ENCODE data around the gene OAS3. TPM values are rescaled to one million over a fixed set of nuclear protein-coding genes. Genes with fewer than 3 reads are reported as not detected.

OAS3 gene
- total RNA-seq, 1 experiment from 2014 or later = 25.5 TPM

DNA sequence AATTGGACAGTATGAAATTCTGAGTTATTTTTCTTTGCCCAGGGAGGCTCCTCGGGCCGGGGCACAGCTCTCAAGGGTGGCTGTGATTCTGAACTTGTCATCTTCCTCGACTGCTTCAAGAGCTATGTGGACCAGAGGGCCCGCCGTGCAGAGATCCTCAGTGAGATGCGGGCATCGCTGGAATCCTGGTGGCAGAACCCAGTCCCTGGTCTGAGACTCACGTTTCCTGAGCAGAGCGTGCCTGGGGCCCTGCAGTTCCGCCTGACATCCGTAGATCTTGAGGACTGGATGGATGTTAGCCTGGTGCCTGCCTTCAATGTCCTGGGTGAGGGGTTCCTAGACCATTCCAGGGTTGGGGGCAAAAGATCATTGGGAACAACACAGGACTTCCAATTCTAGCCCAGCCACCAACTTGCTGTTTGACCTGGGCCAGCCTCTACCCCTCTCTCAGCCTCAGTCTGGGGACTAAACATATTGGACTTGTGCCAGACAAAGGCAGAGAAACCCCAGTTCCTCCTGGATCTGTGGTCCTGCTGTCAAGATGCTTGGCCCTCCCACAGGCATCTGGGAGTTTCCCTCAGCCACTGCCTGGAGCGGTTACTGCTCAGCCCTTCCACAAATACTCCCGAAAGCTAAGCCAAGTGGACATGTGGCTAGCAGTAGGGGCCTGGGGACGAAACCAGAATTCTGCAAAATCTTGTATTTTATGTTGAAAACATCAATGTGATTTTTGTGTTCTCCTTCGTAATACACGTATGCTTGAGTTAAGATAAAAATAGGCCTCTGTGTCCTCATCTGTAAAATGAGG, 3.5 kb downstream of the OAS3 start:
- Histone ChIP-seq H3K27ac (ENCODE audit: low read length) (no peak overlapping the region), H2AFZ (ENCODE audit: low read length) (no peak overlapping the region), H3K4me1 (ENCODE audit: insufficient read depth, low read length) (peaks cover 17% of the 10 kb centered on the region), H3K27me3 (ENCODE audit: low read length) (no peaks in the 10 kb centered on the region), H3K9me3 (ENCODE audit: low read length) (no peaks in the 10 kb centered on the region), H3K4me2 (ENCODE audit: low read length) (no peak overlapping the region), H3K4me3 (ENCODE audit: low read length) (no peak overlapping the region), H3F3A (ENCODE audit: low read length, unreplicated experiment) (no peaks in the 10 kb centered on the region), H3K9ac (ENCODE audit: low read length) (no peak overlapping the region), H3K9me2 (replicated peaks; ENCODE audit: low read length) (no peaks in the 10 kb centered on the region), H3K36me3 (ENCODE audit: low read depth, low read length) (no peaks in the 10 kb centered on the region), H3K79me2 (ENCODE audit: low read length) (peaks cover 8% of the 10 kb centered on the region; the same call in 1 of the 2 replicates), H4K20me1 (ENCODE audit: low read length) (no peaks in the 10 kb centered on the region)
- ATAC-seq (no peak), DNase-seq (no peak)
- no TSS peak for BruUV-seq (replicated peaks)
- intact Hi-C loops (cut with micrococcal nuclease) = no loop called here
- POLR2A ChIA-PET (ENCODE audit: unreplicated experiment) = no interaction called here
- CTCF ChIA-PET = no interaction called here
- no peak for TF ChIP-seq EZH2phosphoT487 (IDR thresholded peaks at IDR 0.05; ENCODE audit: borderline replicate concordance, low read length)

DNA sequence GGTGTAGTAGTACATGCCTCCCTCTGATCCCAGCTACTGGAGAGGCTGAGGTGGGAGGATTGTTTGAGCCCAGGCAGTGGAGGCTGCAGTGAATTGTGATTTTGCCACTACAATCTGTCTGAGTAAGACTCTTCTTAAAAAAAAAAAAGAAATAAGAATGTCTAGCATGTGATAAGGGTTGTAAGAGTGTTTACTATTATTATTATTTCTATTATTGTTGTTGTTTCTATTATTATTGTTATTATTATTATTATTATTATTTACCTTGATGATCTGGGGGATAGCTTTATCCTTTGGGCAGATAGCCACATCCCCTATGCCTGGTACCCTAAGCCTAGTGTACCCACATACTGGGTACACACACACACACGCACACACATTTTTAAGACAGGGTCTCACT, 4.3 kb downstream of the OAS3 start:
- intact Hi-C loops (cut with micrococcal nuclease) = no loop called here
- H2AFZ ChIP-seq (ENCODE audit: low read length) = no peak overlapping the region
- TF ChIP-seq, protein P1, sequence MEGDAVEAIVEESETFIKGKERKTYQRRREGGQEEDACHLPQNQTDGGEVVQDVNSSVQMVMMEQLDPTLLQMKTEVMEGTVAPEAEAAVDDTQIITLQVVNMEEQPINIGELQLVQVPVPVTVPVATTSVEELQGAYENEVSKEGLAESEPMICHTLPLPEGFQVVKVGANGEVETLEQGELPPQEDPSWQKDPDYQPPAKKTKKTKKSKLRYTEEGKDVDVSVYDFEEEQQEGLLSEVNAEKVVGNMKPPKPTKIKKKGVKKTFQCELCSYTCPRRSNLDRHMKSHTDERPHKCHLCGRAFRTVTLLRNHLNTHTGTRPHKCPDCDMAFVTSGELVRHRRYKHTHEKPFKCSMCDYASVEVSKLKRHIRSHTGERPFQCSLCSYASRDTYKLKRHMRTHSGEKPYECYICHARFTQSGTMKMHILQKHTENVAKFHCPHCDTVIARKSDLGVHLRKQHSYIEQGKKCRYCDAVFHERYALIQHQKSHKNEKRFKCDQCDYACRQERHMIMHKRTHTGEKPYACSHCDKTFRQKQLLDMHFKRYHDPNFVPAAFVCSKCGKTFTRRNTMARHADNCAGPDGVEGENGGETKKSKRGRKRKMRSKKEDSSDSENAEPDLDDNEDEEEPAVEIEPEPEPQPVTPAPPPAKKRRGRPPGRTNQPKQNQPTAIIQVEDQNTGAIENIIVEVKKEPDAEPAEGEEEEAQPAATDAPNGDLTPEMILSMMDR (conservative IDR thresholded peaks at IDR 0.05; ENCODE audit: low read depth, low read length) = no peak
- TF ChIP-seq EZH2 (IDR thresholded peaks at IDR 0.05; ENCODE audit: low read length, unreplicated experiment) (no peak), EZH2phosphoT487 (IDR thresholded peaks at IDR 0.05; ENCODE audit: borderline replicate concordance, low read length) (no peak)

DNA sequence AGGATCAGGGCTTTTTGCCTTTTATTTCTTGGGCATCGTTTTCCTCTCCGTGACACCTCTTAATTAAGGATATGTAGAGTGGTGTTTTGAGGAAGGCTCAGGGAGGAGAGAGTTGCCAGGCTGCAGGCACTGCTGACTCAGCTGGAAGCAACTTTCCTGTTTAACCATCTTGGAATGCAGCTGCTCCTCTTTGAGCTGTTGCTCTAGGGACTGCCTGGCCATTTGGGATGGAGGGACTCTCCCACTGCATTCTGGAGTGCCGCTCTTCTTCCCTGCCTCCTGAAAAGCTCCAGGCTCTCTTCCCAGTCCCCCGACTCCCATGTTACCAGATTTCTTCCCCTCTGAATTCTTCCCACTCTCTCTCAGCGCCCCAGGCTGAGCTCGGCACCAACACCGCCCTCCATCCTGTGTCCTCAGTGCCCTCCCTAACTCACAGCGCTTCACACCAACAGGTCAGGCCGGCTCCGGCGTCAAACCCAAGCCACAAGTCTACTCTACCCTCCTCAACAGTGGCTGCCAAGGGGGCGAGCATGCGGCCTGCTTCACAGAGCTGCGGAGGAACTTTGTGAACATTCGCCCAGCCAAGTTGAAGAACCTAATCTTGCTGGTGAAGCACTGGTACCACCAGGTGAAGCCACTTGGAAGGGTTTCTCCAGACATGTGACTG, 5.9 kb downstream of the OAS3 start:
- H4K20me1 ChIP-seq (ENCODE audit: low read length) = no peaks in the 10 kb centered on the region
- H3K27ac ChIP-seq (ENCODE audit: low read length) = no peak overlapping the region
- no peak overlapping the region for H2AFZ ChIP-seq (ENCODE audit: low read length)
- no TSS peak for BruUV-seq (replicated peaks)
- no peak overlapping the region for H3K9ac ChIP-seq (ENCODE audit: low read length)
- no peaks in the 10 kb centered on the region for H3K27me3 ChIP-seq (ENCODE audit: low read length)
- H3K36me3 ChIP-seq (ENCODE audit: low read depth, low read length) = no peaks in the 10 kb centered on the region
- POLR2A ChIA-PET (ENCODE audit: unreplicated experiment) = no interaction called here
- H3K4me1 ChIP-seq (ENCODE audit: insufficient read depth, low read length) = peaks cover 9% of the 10 kb centered on the region
- no peaks in the 10 kb centered on the region for H3F3A ChIP-seq (ENCODE audit: low read length, unreplicated experiment)
- TF ChIP-seq EZH2 (IDR thresholded peaks at IDR 0.05; ENCODE audit: low read length, unreplicated experiment) (no peak), EZH2phosphoT487 (IDR thresholded peaks at IDR 0.05; ENCODE audit: borderline replicate concordance, low read length) (no peak)
- TF ChIP-seq, protein P1 (conservative IDR thresholded peaks at IDR 0.05; ENCODE audit: low read depth, low read length) = no peak
- H3K4me3 ChIP-seq (ENCODE audit: low read length) = no peak overlapping the region
- ATAC-seq (no peak), DNase-seq (no peak)
- H3K4me2 ChIP-seq (ENCODE audit: low read length) = no peak overlapping the region
- CTCF ChIA-PET = no interaction called here
- no peaks in the 10 kb centered on the region for H3K9me2 ChIP-seq (replicated peaks; ENCODE audit: low read length)
- no peaks in the 10 kb centered on the region for H3K9me3 ChIP-seq (ENCODE audit: low read length)
- intact Hi-C loops (cut with micrococcal nuclease) = no loop called here
- H3K79me2 ChIP-seq (ENCODE audit: low read length) = peaks cover 7% of the 10 kb centered on the region; the same call in 1 of the 2 replicates

More for the DNA sequence above, 4.3 kb downstream of the OAS3 start:
- Histone ChIP-seq H3K79me2 (ENCODE audit: low read length) (peaks cover 8% of the 10 kb centered on the region; the same call in 1 of the 2 replicates), H3K4me1 (ENCODE audit: insufficient read depth, low read length) (peaks cover 16% of the 10 kb centered on the region), H4K20me1 (ENCODE audit: low read length) (no peaks in the 10 kb centered on the region), H3K27ac (ENCODE audit: low read length) (no peak overlapping the region), H3F3A (ENCODE audit: low read length, unreplicated experiment) (no peaks in the 10 kb centered on the region), H3K9me3 (ENCODE audit: low read length) (no peaks in the 10 kb centered on the region), H3K4me2 (ENCODE audit: low read length) (no peak overlapping the region), H3K9ac (ENCODE audit: low read length) (no peak overlapping the region), H3K27me3 (ENCODE audit: low read length) (no peaks in the 10 kb centered on the region), H3K4me3 (ENCODE audit: low read length) (no peak overlapping the region), H3K36me3 (ENCODE audit: low read depth, low read length) (no peaks in the 10 kb centered on the region), H3K9me2 (replicated peaks; ENCODE audit: low read length) (no peaks in the 10 kb centered on the region)
- no TSS peak for BruUV-seq (replicated peaks)
- ATAC-seq = no peak
- CTCF ChIA-PET = interaction anchor here (0.6 kb wide), 1 partner anchor 42 kb away, joined by 4 read pairs; no protein-coding TSS in a partner anchor
- no peak for DNase-seq
- POLR2A ChIA-PET (ENCODE audit: unreplicated experiment) = no interaction called here
